ENCODE data around the gene FRG2B. TPM values are rescaled to one million over a fixed set of nuclear protein-coding genes. Genes with fewer than 3 reads are reported as not detected.
"Not testable (repeated sequence)": the region's sequence is repeated elsewhere in the genome, so short reads cannot be mapped to it uniquely, and the experiment has no call there.

The FRG2B gene
- total RNA-seq, result under 1 TPM in 1 of 2 experiments, not detected in 1; 0.20 TPM
- not detected for polyA plus RNA-seq

DNA sequence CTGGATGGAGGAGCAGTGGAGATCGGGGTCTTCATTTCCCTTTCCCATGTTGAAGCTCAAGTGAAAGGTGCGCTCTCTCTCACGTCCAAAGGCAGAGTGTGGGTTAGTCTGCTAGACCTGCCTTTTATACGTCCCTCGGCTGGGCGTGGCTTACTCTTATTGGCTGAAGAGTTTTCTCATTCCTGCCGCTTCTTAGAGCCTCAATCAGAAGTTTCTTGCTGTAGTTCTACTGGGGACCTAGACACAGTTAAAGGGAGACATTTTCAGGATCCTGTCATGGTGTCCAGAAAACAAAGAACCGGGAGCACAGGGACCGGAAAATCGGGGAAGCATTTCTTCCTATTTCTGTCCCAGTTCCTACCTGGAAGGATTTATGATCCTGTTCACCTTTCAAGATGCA is at the start of gene FRG2B:
Gene FRG2B (minus strand): TSS at position 101 of the 400 bp plus-strand sequence. CDS start 53 bp downstream, at position 48.
- H3K27ac ChIP-seq (ENCODE audit: low read depth, low read length); H3K27me3 ChIP-seq (ENCODE audit: insufficient read depth, low read length, poor library complexity, severe bottlenecking); H3K4me3 Mint-ChIP-seq; H3K9me3 ChIP-seq (ENCODE audit: low read length); H3K4me1 Mint-ChIP-seq; H3K27me3 Mint-ChIP-seq; CTCF ChIA-PET; DNase-seq; H3K27ac Mint-ChIP-seq; H3K36me3 Mint-ChIP-seq; H3K4me1 ChIP-seq (ENCODE audit: insufficient read depth, low read length); H3K4me3 ChIP-seq (ENCODE audit: low read length); H3K36me3 ChIP-seq (ENCODE audit: insufficient read depth, low read length); H3K9me3 Mint-ChIP-seq; POLR2A ChIA-PET: not testable (repeated sequence)

DNA sequence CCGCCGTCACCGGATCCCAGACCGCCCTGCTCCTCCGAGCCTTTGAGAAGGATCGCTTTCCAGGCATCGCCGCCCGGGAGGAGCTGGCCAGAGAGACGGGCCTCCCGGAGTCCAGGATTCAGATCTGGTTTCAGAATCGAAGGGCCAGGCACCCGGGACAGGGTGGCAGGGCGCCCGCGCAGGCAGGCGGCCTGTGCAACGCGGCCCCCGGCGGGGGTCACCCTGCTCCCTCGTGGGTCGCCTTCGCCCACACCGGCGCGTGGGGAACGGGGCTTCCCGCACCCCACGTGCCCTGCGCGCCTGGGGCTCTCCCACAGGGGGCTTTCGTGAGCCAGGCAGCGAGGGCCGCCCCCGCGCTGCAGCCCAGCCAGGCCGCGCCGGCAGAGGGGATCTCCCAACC is 40.9 kb upstream of the FRG2B start:
- H3K4me3 Mint-ChIP-seq, CTCF ChIA-PET, H3K4me1 Mint-ChIP-seq: not testable (repeated sequence)

DNA sequence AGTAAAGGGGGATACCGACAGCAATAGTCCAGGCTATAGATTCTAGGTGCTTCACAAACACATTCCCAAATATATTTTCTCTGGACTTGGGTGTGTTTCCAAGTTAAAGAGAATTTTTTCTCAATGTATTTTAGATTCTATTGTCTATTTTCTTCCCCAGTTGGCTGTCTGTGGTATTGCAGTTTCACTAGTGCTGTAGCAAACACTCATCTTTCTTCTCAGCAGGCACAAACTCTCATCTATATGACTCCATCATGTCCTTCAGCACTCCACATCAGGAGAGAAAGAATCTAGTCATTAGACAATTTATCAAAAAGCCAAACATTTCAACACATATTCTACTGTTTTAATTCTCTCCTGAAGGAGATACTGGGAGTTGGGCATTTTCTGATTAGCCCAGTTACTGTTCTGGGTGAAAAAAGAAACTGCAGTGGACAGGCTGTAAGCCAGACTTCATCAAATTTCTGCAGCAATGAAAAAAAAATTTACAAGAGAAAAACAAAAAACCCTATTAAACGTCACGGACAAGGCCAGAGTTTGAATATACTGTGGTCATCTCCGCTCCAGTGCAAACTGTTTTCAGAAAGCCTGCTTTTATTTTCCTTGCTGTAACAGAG is 37.1 kb upstream of the FRG2B start:
- POLR2A ChIA-PET; H3K4me1 ChIP-seq (ENCODE audit: insufficient read depth, low read length); CTCF ChIA-PET; H3K4me3 ChIP-seq (ENCODE audit: low read length); H3K9me3 Mint-ChIP-seq; H3K27ac ChIP-seq (ENCODE audit: low read depth, low read length); H3K4me1 Mint-ChIP-seq; DNase-seq; H3K9me3 ChIP-seq (ENCODE audit: low read length); H3K27ac Mint-ChIP-seq; H3K36me3 Mint-ChIP-seq; H3K4me3 Mint-ChIP-seq; H3K36me3 ChIP-seq (ENCODE audit: insufficient read depth, low read length); H3K27me3 ChIP-seq (ENCODE audit: insufficient read depth, low read length, poor library complexity, severe bottlenecking): not testable (repeated sequence)
- peaks cover 4 to 21% of the 10 kb centered on the region in 2 donors for H3K27me3 Mint-ChIP-seq

More for the DNA sequence above, 40.9 kb upstream of the FRG2B start:
- H3K27ac Mint-ChIP-seq; H3K36me3 ChIP-seq (ENCODE audit: insufficient read depth, low read length); H3K9me3 ChIP-seq (ENCODE audit: low read length); DNase-seq; H3K27ac ChIP-seq (ENCODE audit: low read depth, low read length); H3K36me3 Mint-ChIP-seq; H3K27me3 ChIP-seq (ENCODE audit: insufficient read depth, low read length, poor library complexity, severe bottlenecking); H3K9me3 Mint-ChIP-seq; H3K4me1 ChIP-seq (ENCODE audit: insufficient read depth, low read length); H3K4me3 ChIP-seq (ENCODE audit: low read length); POLR2A ChIA-PET: not testable (repeated sequence)
- H3K27me3 Mint-ChIP-seq, result peaks cover 4 to 15% of the 10 kb centered on the region in 2 donors

DNA sequence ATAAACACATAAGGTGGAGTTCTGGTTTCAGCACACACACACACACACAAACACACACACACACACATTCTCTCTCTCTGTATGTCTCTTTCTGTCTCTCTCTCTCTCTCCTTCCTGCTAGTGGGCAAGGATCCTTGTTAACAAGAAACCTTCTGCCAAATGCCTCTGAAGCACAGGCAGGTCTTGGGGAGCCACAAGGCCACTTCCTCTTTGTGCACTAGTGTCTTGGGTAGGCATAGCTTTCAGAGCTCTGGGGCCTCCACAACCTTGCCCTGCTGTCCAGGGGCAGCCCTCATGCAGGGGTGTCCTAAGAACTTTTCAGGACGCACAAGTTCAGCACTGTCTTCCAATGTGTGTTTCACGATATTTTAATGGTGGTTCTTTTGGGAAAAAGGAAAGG is 34.5 kb upstream of the FRG2B start:
- CTCF ChIA-PET; POLR2A ChIA-PET; H3K36me3 ChIP-seq (ENCODE audit: insufficient read depth, low read length); H3K4me3 Mint-ChIP-seq; H3K36me3 Mint-ChIP-seq; H3K27me3 ChIP-seq (ENCODE audit: insufficient read depth, low read length, poor library complexity, severe bottlenecking); H3K4me1 Mint-ChIP-seq; H3K27ac ChIP-seq (ENCODE audit: low read depth, low read length); H3K4me1 ChIP-seq (ENCODE audit: insufficient read depth, low read length); H3K27ac Mint-ChIP-seq; H3K9me3 Mint-ChIP-seq; H3K4me3 ChIP-seq (ENCODE audit: low read length); DNase-seq; H3K9me3 ChIP-seq (ENCODE audit: low read length): not testable (repeated sequence)
- peaks cover 4 to 21% of the 10 kb centered on the region in 2 donors for H3K27me3 Mint-ChIP-seq

DNA sequence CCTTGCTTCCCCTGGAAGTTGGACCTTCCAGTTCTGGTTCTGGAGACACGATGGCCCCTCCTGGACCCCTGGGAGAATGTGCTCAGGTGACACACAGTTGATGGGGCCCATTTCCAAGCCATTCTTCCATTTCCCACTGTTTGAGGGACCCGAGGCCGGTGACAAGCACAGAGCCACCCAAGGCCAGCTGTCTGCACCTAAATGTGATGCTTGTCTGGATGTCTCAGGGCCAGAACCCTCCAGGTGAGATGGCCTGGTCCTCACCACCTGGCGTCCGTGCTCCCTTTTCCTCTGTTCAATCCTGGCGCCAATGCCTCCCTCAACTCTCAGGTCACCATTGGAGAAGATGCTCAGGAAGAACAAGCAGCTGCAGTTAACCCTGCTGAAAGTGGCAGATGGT is 33.9 kb upstream of the FRG2B start:
- CTCF ChIA-PET; H3K27me3 ChIP-seq (ENCODE audit: insufficient read depth, low read length, poor library complexity, severe bottlenecking); H3K4me3 Mint-ChIP-seq; H3K27ac Mint-ChIP-seq; DNase-seq; H3K4me1 ChIP-seq (ENCODE audit: insufficient read depth, low read length); H3K4me1 Mint-ChIP-seq; H3K4me3 ChIP-seq (ENCODE audit: low read length); H3K9me3 Mint-ChIP-seq; H3K36me3 ChIP-seq (ENCODE audit: insufficient read depth, low read length); POLR2A ChIA-PET; H3K27ac ChIP-seq (ENCODE audit: low read depth, low read length); H3K9me3 ChIP-seq (ENCODE audit: low read length); H3K36me3 Mint-ChIP-seq: not testable (repeated sequence)
- H3K27me3 Mint-ChIP-seq, result peaks cover 5 to 21% of the 10 kb centered on the region in 2 donors

DNA sequence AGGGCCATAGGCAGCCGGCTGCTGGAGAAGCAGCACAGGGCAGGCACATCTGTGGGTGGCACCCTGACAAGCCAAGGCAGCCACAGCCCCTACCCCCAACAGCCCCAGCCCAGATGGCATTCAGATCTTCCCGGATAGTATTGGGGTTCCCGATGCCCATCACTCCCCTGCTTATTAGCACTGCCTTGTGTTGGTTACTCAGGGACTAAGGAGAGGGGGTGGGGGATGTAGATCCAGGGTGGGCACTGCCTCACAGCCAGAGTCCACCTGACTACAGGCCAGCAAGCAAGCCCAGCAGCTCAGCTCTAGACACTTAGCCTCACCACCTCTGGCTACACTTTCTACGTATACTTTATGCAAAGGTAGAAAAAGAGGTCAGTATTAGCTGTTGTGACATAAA is 30.7 kb upstream of the FRG2B start:
- H3K4me1 Mint-ChIP-seq; DNase-seq; H3K36me3 Mint-ChIP-seq; H3K27ac ChIP-seq (ENCODE audit: low read depth, low read length); H3K27me3 ChIP-seq (ENCODE audit: insufficient read depth, low read length, poor library complexity, severe bottlenecking); H3K27ac Mint-ChIP-seq; H3K4me1 ChIP-seq (ENCODE audit: insufficient read depth, low read length); H3K4me3 ChIP-seq (ENCODE audit: low read length); H3K27me3 Mint-ChIP-seq; H3K36me3 ChIP-seq (ENCODE audit: insufficient read depth, low read length); H3K9me3 ChIP-seq (ENCODE audit: low read length); H3K4me3 Mint-ChIP-seq; H3K9me3 Mint-ChIP-seq; POLR2A ChIA-PET; CTCF ChIA-PET: not testable (repeated sequence)

DNA sequence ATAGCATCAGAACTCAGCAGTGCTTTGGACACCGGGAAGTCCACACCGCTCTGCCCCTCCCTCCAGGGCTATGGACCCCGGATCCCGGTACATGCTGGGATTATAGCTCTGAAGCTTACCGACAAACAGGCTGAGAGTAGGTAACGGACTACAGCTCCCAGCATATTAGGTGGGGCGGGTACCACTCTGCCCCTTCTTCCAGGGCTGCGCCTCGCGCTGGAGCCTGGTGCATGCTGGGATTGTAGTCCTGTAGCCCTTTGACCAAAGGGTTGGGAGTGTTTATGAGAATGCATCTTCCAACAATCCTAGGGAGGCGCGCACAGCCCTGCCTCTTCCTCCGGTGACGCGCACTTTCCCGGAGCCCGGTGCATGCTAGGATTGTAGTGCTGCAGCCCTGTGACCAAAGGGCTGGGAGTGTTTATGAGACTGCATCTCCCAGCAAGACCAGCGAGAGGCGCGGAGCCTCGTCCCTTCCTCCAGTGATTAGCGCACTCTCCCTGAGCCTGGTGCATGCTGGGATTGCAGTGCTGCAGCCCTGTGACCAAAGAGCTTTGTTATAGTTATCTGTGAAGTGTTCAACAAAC is 22.4 kb upstream of the FRG2B start:
- H3K4me3 ChIP-seq (ENCODE audit: low read length); H3K4me1 ChIP-seq (ENCODE audit: insufficient read depth, low read length); H3K27me3 Mint-ChIP-seq; H3K4me3 Mint-ChIP-seq; H3K36me3 ChIP-seq (ENCODE audit: insufficient read depth, low read length); H3K9me3 ChIP-seq (ENCODE audit: low read length); DNase-seq; H3K27me3 ChIP-seq (ENCODE audit: insufficient read depth, low read length, poor library complexity, severe bottlenecking); H3K36me3 Mint-ChIP-seq; H3K9me3 Mint-ChIP-seq; H3K27ac Mint-ChIP-seq; POLR2A ChIA-PET; H3K27ac ChIP-seq (ENCODE audit: low read depth, low read length); CTCF ChIA-PET; H3K4me1 Mint-ChIP-seq: not testable (repeated sequence)

DNA sequence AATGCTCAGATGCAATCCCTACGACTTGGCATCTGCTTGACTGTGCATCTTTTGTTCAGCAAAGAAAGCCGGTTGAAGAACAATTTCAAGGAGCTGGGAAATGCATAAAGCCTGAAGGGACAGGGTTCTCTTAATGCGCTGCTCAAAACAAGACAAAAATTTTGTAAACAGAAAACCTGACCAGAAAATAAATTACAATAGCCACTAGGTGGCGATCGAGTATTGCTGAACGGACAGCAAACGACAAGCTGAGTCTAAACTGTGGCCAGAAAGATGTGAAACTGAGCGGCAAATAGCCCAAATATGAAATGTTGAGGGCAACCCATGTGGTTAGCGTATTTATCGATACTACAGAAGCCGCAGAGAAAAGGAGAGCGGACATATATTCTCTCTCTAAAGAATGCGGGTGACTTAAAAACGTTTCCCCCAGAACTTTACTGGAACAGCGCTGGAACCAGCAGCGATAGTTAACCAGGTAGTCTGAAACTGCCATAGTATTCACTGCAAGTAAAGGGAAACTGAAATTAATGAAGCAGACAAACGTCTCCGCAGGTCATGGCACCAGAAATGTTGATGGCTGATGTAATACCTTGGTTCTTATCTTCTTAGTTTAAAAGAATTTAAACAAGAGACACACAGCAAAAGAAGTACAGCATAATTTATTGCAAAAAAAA is 20.6 kb upstream of the FRG2B start:
- H3K4me1 ChIP-seq (ENCODE audit: insufficient read depth, low read length); H3K4me3 ChIP-seq (ENCODE audit: low read length); H3K4me1 Mint-ChIP-seq; H3K27me3 Mint-ChIP-seq; CTCF ChIA-PET; H3K27me3 ChIP-seq (ENCODE audit: insufficient read depth, low read length, poor library complexity, severe bottlenecking); POLR2A ChIA-PET; H3K27ac ChIP-seq (ENCODE audit: low read depth, low read length); H3K9me3 ChIP-seq (ENCODE audit: low read length); H3K9me3 Mint-ChIP-seq; H3K36me3 Mint-ChIP-seq; H3K36me3 ChIP-seq (ENCODE audit: insufficient read depth, low read length): not testable (repeated sequence)
- H3K27ac Mint-ChIP-seq, result peak overlapping the region in 1 of 8 donors; percentile 64
- peak overlapping the region in 1 of 7 donors; percentile 63 for H3K4me3 Mint-ChIP-seq
- DNase-seq, result peak in 2 of 5 donors; percentile 31 to 33
